Stimulated activated CD8-positive, alpha-beta memory T cell treated with anti-CD3 and anti-CD28 coated beads, Interleukin-7, amount 100 ng/mL, for 24 hours (primary cell): ENCODE results near the gene RPL26.
"Not testable (repeated sequence)": the region's sequence is repeated elsewhere in the genome, so short reads cannot be mapped to it uniquely, and the experiment has no call there.

Experiments
- DNase-seq: peaks from one replicate; pipeline ENCODE4 v3.0.0-alpha.2; 2020; ENCODE audit warnings: low read depth

RPL26 gene

GRCh38 chr17:8394497-8394896, 11.5 kb upstream of the RPL26 start:
- DNase-seq, result not testable (repeated sequence)

DNA sequence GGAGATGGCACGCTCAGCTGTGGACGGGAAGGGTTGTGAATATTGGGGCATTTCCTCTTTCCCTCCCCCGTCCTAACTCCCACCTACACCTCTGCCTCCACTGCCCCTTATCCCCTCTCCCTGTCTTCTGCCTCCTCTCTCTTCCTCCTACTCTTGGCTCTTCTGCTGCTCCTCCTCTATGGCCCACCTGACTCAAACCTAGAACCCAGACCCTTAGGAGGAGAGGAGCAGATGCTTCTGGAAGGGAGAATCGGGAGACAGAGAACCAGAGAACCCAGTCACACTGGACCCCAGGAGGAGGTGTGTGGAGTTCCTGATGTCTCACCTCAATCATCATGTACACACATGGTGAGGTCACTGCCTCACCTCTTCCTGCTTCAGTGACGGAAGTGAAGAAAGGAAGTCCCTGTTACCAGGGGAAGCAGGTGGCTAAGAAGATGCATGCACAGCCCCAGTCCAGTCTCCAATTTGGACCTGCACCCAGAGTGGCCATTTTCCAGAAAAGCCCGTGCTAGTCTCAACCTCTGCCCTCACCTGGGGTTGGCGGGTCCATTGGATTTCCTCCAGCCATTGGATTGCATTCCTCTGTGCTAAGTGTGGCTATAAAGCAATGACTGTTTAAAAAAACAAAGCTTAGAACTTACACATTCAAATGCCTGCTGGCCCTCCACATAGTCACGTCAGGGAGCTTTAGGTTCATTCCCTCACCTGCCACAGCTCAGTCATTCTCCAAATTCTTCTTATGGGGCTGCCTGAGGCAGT, 10.7 kb upstream of the RPL26 start:
- DNase-seq, result no peak

- no peak for DNase-seq
Observed at GRCh38 chr17:8392674-8393469, 9.9 kb upstream of the RPL26 start.

GRCh38 chr17:8392274-8392673, 9.3 kb upstream of the RPL26 start:
- DNase-seq, result no peak

DNA sequence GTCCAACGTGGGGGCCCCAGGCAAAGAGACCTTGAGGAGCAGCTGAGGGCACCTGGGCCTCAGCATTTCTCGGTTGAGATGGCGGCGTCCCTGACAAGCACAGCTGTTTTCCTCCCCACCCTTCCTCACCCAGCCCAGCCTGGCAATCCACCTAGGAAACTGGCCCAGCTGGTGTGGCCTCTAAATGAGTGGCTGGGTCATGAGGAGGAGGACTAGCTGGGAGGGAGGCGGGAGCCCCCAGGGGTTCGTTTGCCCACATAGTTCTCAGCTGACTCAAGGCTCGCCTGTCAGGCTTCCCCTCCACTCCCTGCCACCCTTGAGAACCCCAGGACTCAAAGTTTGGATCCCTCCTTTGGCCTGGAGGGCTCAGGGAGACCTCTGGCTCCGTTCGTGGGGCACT, 8.7 kb upstream of the RPL26 start:
- DNase-seq, result no peak

- no peak for DNase-seq
Observed at GRCh38 chr17:8387914-8388651, 5.1 kb upstream of the RPL26 start.

DNA sequence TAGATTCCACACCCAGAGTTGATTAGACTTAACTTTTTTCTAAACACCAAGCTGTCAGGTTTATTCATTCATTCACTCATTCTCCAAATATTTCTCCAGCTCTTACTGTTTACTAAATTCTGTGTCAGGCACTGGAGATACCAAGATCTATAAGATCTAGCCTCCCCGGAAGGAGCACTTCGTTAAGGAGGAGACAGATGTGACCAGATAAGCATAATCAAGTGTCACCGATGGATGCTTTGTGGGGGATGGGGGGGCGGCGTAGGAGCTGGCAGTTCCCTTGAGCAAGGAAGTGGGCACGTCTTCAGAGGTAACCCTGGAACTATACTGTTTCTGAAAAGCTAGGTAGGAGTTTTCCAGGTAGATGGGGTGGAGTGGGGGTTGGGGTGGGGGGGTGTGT, 3.8 kb upstream of the RPL26 start:
- no peak for DNase-seq

- no peak for DNase-seq
Observed at GRCh38 chr17:8384801-8385378, 1.9 kb upstream of the RPL26 start.

DNA sequence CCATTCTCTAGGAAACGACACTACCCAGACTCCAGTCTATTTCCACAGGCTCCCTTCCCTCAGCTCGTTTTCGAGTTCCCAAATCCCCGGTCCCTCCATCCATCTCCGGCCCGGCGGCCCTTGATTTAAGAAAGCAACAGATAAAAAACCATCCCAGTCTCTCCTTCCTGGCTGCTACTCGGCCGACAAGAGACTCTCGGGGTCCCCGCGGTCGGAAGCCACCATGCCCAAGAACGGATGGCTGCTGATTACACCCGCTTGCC, 182 bp downstream of the RPL26 start:
- no peak for DNase-seq

DNA sequence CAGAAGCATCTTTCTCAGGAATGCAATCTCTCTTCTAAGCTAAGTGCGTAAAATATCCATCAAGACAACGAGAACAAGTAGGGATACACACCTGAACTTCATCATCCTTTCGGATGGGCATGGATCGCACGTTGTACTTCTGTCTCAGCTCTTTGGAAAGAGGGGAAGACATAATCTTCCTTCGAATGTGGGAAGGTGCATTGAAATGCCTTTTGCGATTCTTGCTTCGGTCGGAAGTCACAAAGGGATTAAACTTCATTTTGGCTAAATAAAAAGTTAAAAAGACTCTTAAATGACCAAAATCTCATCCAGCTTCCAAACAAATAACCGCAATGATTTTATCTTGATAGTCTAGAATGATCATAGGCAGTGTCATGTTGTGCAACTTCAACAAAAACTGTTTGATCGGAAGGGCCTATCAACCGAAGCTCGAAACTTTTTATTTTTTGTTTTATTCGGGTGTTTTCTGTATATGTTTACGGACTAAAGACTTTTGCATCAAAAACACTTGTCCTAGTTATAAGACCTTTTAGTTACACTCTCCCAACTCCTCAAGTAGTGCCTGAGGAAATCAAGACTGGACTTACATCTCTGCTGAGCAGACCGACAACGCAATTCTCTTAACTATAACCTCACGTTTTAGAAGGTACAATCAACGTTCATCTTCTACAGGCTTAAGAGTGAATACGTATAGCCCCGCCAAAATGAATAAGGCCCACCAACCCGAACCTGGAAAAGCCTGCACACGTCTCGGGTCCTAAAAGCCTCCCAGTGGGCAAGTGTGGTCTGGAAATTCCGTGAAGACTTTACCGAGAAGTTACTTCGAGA, 727 bp downstream of the RPL26 start:
- DNase-seq, result no peak

DNA sequence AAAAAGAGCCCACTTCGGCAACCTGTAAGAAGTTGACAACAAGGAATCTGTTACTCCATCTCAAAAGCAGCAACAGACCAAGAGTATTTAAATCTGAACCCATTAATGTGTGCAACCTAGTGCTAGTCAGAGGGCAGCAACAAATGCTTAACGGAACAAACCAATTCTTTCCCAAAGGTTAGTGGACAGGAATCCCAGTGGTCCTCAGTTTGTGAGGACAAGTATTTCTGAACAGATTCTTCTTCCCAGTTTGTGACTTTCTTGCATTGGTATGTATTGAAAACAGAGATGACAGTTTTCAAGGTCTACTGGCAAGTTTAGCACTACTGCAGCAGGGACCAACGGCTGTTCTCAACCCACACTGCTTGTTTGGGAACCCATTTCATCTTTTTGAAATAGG, 2.9 kb downstream of the RPL26 start:
- DNase-seq, result no peak

- not testable (repeated sequence) for DNase-seq
Observed at GRCh38 chr17:8378117-8378516, 4.9 kb downstream of the RPL26 start.

- no peak for DNase-seq
Observed at GRCh38 chr17:8377422-8377821, 5.6 kb downstream of the RPL26 start.

- DNase-seq, result peak; percentile 92
Observed at GRCh38 chr17:8376271-8377067, 6.5 kb downstream of the RPL26 start, which contains the start of gene KRABD2. Gene KRABD2 (minus strand): TSS chr17:8376704.

GRCh38 chr17:8375738-8376259, 7.2 kb downstream of the RPL26 start:
- DNase-seq, result no peak

DNA sequence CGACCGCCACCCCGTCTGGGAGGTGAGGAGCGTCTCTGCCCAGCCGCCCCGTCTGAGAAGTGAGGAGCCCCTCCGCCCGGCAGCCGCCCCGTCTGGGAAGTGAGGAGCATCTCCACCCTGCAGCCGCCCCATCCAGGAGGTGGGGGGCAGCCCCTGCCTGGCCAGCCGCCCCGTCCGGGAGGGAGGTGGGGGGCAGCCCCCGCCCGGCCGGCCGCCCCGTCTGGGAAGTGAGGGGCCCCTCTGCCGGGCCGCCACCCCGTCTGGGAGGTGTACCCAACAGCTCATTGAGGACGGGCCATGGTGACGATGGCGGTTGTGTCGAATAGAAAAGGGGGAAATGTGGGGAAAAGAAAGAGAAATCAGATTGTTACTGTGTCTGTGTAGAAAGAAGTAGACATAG, 9.1 kb downstream of the RPL26 start:
- DNase-seq, result not testable (repeated sequence)

- no peak for DNase-seq
Observed at GRCh38 chr17:8372422-8372821, 10.6 kb downstream of the RPL26 start.

- no peak for DNase-seq
Observed at GRCh38 chr17:8371786-8372185, 11.2 kb downstream of the RPL26 start.

DNA sequence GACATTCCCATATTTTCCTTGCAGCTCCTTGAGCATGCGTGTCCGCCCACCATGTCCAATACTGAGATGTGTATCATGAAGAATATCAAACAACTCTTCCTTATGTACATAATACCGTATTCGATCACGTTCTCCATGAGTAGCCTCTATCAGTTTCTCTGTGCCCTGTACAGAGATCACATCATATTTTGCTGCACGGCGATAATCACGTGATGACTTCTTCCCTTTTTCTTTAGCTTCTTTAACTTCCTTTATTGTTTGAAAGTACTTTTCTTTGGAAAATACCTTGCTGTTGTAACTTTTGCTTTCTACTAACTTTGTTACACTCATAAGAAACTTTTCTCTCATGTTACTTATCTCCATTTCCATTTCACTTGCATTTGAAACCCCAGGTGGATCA, 13.0 kb downstream of the RPL26 start:
- no peak for DNase-seq

DNA sequence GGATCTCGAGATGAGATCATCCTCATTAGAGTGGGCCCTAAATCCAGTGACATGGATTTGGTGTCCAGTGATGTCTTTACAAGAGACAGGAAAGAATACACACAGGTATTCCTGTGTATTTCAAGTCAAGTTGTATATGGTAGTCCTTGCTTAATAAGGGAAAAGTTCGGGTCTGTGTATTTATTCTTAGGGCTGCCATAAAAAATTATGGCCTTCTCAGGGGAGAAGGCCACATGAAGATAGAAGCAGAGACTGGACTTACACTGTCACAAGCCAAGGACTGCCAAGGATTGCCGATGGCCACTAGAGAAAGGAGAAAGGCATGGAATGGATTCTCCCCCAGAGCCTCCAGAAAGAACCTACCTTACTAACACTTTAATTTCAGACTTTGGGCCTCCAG, 14.8 kb downstream of the RPL26 start:
- no peak for DNase-seq

DNA sequence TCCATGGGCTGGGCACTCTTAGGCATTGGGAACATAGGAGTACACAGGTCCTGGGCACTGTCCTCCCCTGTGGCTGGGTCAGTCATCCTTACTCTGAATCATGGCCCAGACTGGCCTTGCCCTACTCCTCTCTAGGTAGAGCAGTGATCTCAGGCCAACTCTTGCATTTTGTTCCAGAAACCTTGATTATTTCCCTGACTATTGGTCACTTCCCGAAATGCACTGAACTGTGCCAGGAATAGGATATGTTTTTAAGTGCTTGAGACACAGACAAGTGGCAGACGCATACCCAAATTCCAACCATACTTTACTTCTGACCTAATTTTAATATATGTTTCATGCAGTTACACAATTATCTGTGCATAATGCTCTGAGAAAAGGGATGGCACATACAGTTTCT, 16.8 kb downstream of the RPL26 start:
- DNase-seq, result no peak
